ENCODE results near the gene IL2RA. TPM values are rescaled to one million over a fixed set of nuclear protein-coding genes. Genes with fewer than 3 reads are reported as not detected.

Gene IL2RA
- total RNA-seq, 1 experiment from 2014 or later: not detected

- no peak for DNase-seq (ENCODE audit: low spot score)
- Histone ChIP-seq H3K4me3 (ENCODE audit: low read depth, low read length, poor library complexity, severe bottlenecking) (no peak overlapping the region), H3K27me3 (replicated peaks; ENCODE audit: insufficient read depth, low read depth, low read length, poor library complexity) (no peaks in the 10 kb centered on the region), H3K27ac (ENCODE audit: low read depth, low read length, poor library complexity, severe bottlenecking) (no peak overlapping the region), H3K4me1 (ENCODE audit: insufficient read depth, low read length, poor library complexity, severe bottlenecking) (no peaks in the 10 kb centered on the region), H3K9me3 (ENCODE audit: low read depth, low read length, poor library complexity, severe bottlenecking) (no peaks in the 10 kb centered on the region), H3K36me3 (ENCODE audit: insufficient read depth, low read length, poor library complexity, severe bottlenecking) (no peaks in the 10 kb centered on the region)
- ChIA-PET CTCF (no interaction called here), POLR2A (ENCODE audit: low non-redundant PET) (no interaction called here)
- no peak for TF ChIP-seq EZH2 (IDR thresholded peaks at IDR 0.05; ENCODE audit: borderline replicate concordance, low read depth, low read length, poor library complexity, severe bottlenecking)
- intact Hi-C loops (cut with micrococcal nuclease; ENCODE audit: unreplicated experiment): no loop called here
- BruUV-seq (replicated peaks): no TSS peak
Observed at GRCh38 chr10:5970066-5970465, 92.1 kb downstream of the IL2RA start.

DNA sequence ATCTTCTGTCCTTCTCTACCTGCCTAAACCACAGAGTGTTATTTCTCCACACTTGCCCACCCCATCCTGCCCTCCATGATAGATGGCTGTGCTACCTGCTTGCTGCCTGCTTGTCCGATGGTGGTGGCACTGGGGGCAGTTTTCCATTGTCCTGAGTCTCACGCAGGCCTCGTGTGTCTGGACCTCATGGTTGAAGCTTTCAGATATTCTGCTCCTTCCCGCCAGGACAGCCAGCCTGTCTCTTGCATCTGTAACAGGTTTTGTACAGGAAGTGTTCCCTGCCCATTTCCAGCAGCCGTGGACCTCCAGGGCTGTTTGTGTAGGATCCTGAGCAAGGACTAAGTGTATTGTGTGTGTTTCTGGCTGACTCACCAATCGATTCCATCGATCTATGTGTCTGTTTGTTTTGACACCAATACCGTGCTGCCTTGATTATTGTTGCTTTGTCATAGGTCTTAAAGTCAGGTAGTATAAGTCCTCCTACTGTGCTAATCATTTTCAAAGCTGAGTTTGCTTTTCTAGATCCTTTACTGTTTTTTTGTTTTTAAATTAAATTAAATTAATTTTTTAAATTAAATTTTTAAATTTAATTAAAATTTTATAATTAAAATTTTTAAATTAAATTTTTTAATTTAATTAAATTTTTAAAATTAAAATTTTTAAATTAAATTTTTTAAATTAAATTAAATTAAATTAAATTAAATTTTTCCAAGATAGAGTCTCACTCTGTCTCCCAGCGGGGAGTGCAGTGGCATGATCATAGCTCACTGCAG, 93.3 kb downstream of the IL2RA start:
- Histone ChIP-seq H3K36me3 (ENCODE audit: insufficient read depth, low read length, poor library complexity, severe bottlenecking) (no peaks in the 10 kb centered on the region), H3K27me3 (replicated peaks; ENCODE audit: insufficient read depth, low read depth, low read length, poor library complexity) (no peaks in the 10 kb centered on the region), H3K27ac (ENCODE audit: low read depth, low read length, poor library complexity, severe bottlenecking) (no peak overlapping the region), H3K4me3 (ENCODE audit: low read depth, low read length, poor library complexity, severe bottlenecking) (no peak overlapping the region), H3K9me3 (ENCODE audit: low read depth, low read length, poor library complexity, severe bottlenecking) (no peaks in the 10 kb centered on the region), H3K4me1 (ENCODE audit: insufficient read depth, low read length, poor library complexity, severe bottlenecking) (no peaks in the 10 kb centered on the region)
- BruUV-seq (replicated peaks): no TSS peak
- no peak for DNase-seq (ENCODE audit: low spot score)
- ChIA-PET POLR2A (ENCODE audit: low non-redundant PET) (no interaction called here), CTCF (no interaction called here)
- intact Hi-C loops (cut with micrococcal nuclease; ENCODE audit: unreplicated experiment): no loop called here
- TF ChIP-seq EZH2 (IDR thresholded peaks at IDR 0.05; ENCODE audit: borderline replicate concordance, low read depth, low read length, poor library complexity, severe bottlenecking): no peak
- TF ChIP-seq, protein P1, sequence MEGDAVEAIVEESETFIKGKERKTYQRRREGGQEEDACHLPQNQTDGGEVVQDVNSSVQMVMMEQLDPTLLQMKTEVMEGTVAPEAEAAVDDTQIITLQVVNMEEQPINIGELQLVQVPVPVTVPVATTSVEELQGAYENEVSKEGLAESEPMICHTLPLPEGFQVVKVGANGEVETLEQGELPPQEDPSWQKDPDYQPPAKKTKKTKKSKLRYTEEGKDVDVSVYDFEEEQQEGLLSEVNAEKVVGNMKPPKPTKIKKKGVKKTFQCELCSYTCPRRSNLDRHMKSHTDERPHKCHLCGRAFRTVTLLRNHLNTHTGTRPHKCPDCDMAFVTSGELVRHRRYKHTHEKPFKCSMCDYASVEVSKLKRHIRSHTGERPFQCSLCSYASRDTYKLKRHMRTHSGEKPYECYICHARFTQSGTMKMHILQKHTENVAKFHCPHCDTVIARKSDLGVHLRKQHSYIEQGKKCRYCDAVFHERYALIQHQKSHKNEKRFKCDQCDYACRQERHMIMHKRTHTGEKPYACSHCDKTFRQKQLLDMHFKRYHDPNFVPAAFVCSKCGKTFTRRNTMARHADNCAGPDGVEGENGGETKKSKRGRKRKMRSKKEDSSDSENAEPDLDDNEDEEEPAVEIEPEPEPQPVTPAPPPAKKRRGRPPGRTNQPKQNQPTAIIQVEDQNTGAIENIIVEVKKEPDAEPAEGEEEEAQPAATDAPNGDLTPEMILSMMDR (conservative IDR thresholded peaks at IDR 0.05; ENCODE audit: low read depth, low read length): no peak

GRCh38 chr10:5968037-5968680, 94.0 kb downstream of the IL2RA start:
- POLR2A ChIA-PET (ENCODE audit: low non-redundant PET): no interaction called here
- Histone ChIP-seq H3K27me3 (replicated peaks; ENCODE audit: insufficient read depth, low read depth, low read length, poor library complexity) (no peaks in the 10 kb centered on the region), H3K36me3 (ENCODE audit: insufficient read depth, low read length, poor library complexity, severe bottlenecking) (no peaks in the 10 kb centered on the region), H3K27ac (ENCODE audit: low read depth, low read length, poor library complexity, severe bottlenecking) (no peak overlapping the region), H3K9me3 (ENCODE audit: low read depth, low read length, poor library complexity, severe bottlenecking) (no peaks in the 10 kb centered on the region), H3K4me3 (ENCODE audit: low read depth, low read length, poor library complexity, severe bottlenecking) (no peak overlapping the region), H3K4me1 (ENCODE audit: insufficient read depth, low read length, poor library complexity, severe bottlenecking) (no peaks in the 10 kb centered on the region)
- intact Hi-C loops (cut with micrococcal nuclease; ENCODE audit: unreplicated experiment): no loop called here
- DNase-seq (ENCODE audit: low spot score): no peak
- no peak for TF ChIP-seq EZH2 (IDR thresholded peaks at IDR 0.05; ENCODE audit: borderline replicate concordance, low read depth, low read length, poor library complexity, severe bottlenecking)
- TF ChIP-seq, protein P1 (conservative IDR thresholded peaks at IDR 0.05; ENCODE audit: low read depth, low read length): no peak
- BruUV-seq (replicated peaks): no TSS peak
- CTCF ChIA-PET: no interaction called here

All from A673 (cell line).